HG03097 (cell line): ENCODE data around the gene KIF19.

ENCODE experiments used
- ATAC-seq: cut with Tn5 transposase; IDR thresholded peaks from one replicate; pipeline ENCODE4 v1.9.1; 2021; ENCODE audit not compliant: unreplicated experiment, low FRiP score

KIF19 gene

GRCh38 chr17:74304184-74304583, 21.8 kb upstream of the KIF19 start:
- no peak for ATAC-seq

- no peak for ATAC-seq
Observed at GRCh38 chr17:74305865-74306654, 20.0 kb upstream of the KIF19 start.

- no peak for ATAC-seq
Observed at GRCh38 chr17:74307984-74308773, 17.8 kb upstream of the KIF19 start.

DNA sequence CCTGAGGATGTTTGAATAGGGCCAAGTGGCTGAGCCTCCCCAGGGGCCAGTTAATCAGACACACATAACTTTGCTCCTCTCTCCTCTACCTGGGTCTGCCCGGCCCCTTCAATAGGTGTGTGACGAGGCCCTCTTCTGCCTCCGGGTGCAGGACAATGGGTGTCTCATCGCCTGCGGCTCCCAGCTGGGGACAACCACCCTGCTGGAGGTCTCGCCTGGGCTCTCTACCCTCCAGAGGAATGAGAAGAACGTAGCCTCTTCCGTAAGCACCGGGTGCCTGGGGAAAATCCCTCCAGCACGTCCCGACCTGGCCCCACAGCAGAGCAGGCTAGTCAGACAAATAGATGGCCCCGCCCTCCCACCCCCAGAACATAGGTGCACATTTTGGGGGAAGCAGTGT, 16.1 kb upstream of the KIF19 start:
- no peak for ATAC-seq

- ATAC-seq: no peak
Observed at GRCh38 chr17:74314877-74315276, 11.1 kb upstream of the KIF19 start.

DNA sequence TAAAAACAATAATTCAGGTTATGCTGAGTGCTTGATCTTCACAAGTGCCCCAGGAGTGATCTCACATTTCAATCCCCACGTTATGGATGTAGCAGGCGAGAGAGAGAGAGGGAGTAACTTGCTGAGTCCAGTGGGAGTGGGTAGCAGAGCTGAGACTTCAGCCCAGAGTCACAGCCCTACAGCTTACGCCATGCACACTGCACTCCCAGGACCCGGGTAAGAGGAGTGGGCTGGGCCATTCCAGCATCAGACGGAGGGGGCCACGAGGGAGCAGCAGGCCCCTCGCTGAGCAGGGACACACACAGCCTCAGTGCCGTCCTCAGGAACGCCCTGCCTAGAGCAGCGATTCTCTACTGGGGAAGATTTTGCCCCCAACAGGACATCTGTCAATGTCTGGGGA, 9.8 kb upstream of the KIF19 start:
- ATAC-seq: no peak

DNA sequence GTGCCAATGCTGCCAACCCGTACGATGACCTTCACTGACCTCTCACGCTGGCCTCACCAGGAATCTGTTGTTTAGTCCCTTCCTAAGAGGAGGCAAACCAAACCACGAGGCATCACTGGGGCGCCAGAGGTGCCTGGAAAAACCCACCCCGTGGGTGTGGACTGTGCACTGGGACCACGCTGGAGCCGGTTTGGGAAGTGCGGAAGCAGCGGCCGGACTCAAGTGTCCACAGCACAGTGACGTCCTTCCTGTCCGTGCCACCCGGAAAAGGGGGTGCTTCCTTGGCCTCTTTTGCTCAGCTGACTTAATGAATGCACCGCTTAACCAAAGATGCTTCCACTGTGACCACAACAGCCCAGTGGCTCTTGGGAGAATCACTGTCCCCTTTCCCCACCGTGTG, 9.0 kb upstream of the KIF19 start:
- ATAC-seq: no peak

GRCh38 chr17:74318391-74318790, 7.6 kb upstream of the KIF19 start:
- ATAC-seq: no peak

- no peak for ATAC-seq
Observed at GRCh38 chr17:74324521-74324920, 1.5 kb upstream of the KIF19 start.

DNA sequence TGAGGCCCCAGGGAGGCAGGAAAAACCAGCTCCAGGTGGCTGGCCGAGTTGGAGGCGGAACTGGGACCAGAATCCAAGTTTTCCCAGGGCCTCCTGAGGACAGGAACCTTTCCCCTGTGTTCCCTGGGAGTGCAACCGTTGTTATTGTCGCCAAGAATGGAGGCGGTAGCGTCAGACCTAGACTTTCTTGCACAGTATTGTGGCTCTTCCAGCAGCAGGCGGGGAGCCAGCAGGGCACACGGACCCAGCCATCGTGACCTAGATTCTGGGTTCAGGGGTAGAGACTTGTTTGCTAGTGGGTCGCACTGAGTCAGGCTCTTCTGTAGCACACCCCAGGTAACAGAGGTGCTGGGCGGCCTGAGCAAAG, 667 bp upstream of the KIF19 start:
- no peak for ATAC-seq

DNA sequence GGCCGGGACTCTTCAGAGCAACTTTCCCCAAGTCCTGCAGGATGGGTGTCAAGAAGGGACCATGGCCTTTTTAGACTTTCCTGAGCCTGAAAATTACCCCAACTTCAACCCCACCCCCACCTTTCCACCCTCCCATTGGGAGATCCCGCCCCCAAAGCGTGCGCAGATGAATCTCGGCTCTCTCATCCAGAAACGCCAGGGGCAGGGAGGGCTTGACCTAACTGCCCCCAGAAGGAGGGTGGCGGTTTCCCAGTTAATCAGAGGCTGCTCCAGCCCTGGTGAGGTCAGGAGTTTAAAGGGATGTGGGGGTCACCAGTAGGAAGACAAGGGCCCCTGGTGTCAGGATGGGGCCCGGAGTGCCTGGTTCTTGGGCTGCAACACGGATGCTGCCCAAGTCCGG, 480 bp downstream of the KIF19 start:
- no peak for ATAC-seq

DNA sequence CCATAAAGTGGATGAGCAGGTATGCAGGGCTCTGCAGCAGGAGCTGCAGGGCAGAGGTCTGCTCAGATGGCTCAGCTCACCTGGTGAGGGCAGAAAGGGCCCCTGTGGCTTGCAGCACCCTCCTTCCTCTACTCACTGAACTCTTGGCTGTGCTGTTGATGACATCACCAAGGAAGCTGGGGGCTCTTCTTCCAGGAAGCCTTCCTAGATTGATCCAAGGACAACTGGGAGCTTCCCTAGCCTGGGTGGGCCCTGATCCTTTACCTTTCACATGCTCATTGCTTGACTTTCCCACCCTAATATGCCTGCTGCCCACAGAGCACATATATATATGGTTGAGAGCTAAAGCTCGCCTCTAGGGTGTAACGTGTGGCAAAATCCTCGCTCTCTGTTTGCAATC, 2.5 kb downstream of the KIF19 start:
- no peak for ATAC-seq

DNA sequence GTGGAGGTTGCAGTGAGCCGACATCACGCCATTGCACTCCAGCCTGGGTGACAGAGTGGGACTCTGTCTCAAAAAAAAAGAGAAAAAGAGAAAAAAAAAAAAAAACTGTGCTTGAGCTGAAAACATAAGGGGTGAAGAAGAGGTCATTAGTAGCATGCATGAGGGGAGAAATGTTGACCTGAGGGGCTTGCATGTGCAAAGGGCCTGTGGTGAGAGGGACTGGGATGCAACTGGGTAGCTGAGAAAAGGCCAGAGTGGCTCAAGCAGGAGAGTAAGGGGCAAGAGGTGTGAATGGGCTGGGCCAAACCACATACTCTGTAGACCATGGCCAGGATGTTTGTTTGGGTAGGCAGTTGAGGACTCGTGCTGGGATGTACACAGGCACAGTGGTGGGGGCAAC, 3.4 kb downstream of the KIF19 start:
- no peak for ATAC-seq

DNA sequence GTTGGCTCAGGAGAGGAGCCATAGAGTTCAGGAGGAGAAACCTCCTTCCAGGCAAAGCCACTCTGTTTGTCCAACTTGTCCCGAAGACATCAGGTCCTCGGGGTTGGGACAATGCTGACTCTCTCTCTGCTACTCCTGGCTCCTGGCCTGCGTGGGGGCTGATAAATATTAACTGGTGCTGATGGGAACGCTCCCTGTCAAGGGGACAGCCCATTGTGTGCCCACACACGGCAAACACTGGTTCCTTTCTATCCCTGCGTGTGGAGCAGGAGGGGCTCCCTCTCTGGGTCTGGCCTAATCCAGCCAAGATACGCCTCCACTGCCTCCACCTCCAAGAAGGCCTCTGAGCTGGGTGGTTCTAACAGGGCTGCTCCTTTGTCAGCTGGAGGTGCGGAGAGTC, 4.4 kb downstream of the KIF19 start:
- ATAC-seq: no peak

DNA sequence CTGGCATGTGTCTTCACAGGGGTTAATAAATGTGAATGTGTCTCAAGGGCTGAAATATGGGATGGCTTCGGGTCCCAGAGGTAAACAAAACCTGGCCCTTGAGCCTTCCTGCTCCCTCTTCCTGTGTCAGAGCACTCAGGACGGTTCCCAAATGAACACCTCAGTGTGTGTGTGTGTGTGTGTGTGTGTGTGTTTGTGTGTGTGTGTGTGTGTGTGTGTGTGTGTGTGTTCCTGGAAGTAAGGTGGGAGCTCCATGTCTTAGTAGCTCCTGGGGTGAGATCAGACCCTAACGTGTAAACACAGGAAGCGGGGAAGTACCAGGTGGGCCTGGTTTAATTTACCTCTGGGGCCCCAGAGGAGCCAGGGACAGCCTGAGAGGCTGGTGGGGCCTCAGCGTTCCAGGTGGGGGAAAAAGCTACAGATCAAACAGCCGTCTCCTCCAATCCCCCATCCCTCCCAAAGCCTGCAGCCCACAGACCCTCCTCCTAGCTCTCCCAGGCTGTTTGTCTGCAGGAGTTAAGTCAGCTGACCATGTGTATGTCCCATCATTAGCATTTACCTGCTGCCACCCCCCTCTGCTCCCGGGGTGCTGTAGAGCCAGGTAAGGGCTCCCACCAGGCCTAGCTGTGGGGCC, 6.1 kb downstream of the KIF19 start:
- no peak for ATAC-seq

DNA sequence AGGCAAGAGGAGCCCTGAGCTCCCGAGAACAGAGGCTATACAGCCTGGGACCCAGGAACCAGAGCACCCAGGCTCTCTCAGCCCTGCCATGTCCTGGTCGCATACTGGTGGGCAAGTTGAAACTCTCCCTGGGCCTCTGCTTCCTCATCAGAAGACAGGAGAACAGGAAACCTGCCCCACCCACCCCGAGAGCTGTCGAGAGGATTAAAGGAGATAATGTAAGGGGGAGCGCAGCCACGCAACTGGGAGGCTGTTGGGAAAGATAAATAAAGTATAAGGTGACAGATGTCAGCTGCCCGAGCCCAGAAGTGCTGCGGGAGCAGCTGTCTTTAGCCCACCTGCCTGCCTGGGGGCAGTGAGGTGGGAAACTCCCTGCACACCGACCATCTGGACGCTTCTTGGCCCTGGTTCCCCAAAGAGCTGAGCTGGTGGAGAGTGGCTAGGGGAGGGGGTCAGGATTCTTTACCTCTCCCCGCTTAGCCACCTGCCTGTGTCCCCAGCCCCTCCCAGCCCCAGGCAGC, 6.8 kb downstream of the KIF19 start:
- no peak for ATAC-seq

- ATAC-seq: no peak
Observed at GRCh38 chr17:74334393-74335039, 8.5 kb downstream of the KIF19 start.

- ATAC-seq: no peak
Observed at GRCh38 chr17:74335529-74336062, 9.6 kb downstream of the KIF19 start.

- ATAC-seq: no peak
Observed at GRCh38 chr17:74336307-74336706, 10.3 kb downstream of the KIF19 start.

DNA sequence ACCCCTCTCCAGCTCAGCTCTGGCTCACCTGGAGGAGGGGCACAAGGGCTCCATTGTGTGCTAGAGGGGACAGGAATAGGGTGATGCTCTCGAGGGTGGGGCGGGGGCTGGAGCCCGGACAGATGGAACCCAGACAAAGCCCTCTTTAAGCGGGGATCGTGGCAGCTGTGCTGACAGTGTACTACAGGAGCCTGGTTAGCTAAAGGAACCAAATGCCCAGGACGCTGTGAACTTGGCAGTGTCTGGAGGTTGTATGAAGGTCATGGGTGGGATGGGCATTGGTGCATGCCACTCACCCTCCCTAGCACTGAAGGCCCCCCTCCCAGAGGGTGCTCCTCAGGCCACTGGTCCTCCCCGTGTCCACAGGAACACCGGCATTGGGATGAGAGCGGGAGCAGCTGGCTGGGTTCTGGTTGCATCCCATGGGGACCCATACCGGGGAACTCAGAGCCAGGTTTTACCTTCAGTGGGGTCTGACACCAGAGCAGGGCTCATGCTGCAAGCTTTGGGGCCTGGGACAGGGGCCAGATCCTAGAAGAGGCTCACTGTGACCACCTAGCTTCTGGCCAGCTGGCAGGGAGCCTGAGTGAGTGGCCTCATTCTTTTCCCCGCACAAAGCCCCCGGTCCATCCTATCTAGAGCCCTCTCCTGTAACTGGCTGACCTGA, 11.9 kb downstream of the KIF19 start:
- no peak for ATAC-seq
